HG03565 (cell line): ENCODE measurements around the gene SLC35A2.

Experiments used
- ATAC-seq: cut with Tn5 transposase; IDR thresholded peaks from one replicate; pipeline ENCODE4 v1.9.1; 2021; ENCODE audit warnings: mild to moderate bottlenecking, moderate library complexity; ENCODE audit not compliant: unreplicated experiment

SLC35A2 gene

GRCh38 chrX:48927736-48928382, 16.4 kb upstream of the SLC35A2 start:
- no peak for ATAC-seq

- no peak for ATAC-seq
Measured at GRCh38 chrX:48927123-48927522, 15.7 kb upstream of the SLC35A2 start.

- no peak for ATAC-seq
Measured at GRCh38 chrX:48924270-48924669, 12.8 kb upstream of the SLC35A2 start.

- no peak for ATAC-seq
Measured at GRCh38 chrX:48923771-48924170, 12.3 kb upstream of the SLC35A2 start.

GRCh38 chrX:48920718-48921104, 9.3 kb upstream of the SLC35A2 start:
- ATAC-seq = no peak

GRCh38 chrX:48919947-48920717, 8.7 kb upstream of the SLC35A2 start:
- no peak for ATAC-seq

- ATAC-seq = no peak
Measured at GRCh38 chrX:48919360-48919841, 8.0 kb upstream of the SLC35A2 start.

- peak; percentile 66 for ATAC-seq
Measured at GRCh38 chrX:48918643-48919340, 7.3 kb upstream of the SLC35A2 start, which contains the start of gene PIM2. TSS of gene PIM2 (minus strand) at chrX:48919024. CDS start at chrX:48918834, 190 bp downstream.

- no peak for ATAC-seq
Measured at GRCh38 chrX:48918301-48918642, 6.8 kb upstream of the SLC35A2 start.

- ATAC-seq = peak; percentile 36
Measured at GRCh38 chrX:48917139-48918001, 5.9 kb upstream of the SLC35A2 start.

GRCh38 chrX:48914593-48915493, 3.4 kb upstream of the SLC35A2 start:
- ATAC-seq = no peak

- no peak for ATAC-seq
Measured at GRCh38 chrX:48913605-48914366, 2.3 kb upstream of the SLC35A2 start.

- no peak for ATAC-seq
Measured at GRCh38 chrX:48910926-48911411, 477 bp downstream of the SLC35A2 start.

GRCh38 chrX:48909703-48910294, 1.6 kb downstream of the SLC35A2 start:
- ATAC-seq = no peak

GRCh38 chrX:48908600-48908999, 2.8 kb downstream of the SLC35A2 start:
- ATAC-seq = no peak

- ATAC-seq = no peak
Measured at GRCh38 chrX:48905090-48905790, 6.2 kb downstream of the SLC35A2 start.

- no peak for ATAC-seq
Measured at GRCh38 chrX:48904626-48905025, 6.8 kb downstream of the SLC35A2 start.

- no peak for ATAC-seq
Measured at GRCh38 chrX:48904180-48904579, 7.3 kb downstream of the SLC35A2 start.
